GM12801 (cell line): ENCODE results near the gene HSD17B1.

ENCODE experiments used
- CTCF ChIP-seq: IDR thresholded peaks from one replicate; pipeline ENCODE4 v1.5.1; 2011; ENCODE audit warnings: control low read depth; ENCODE audit not compliant: insufficient read length; ENCODE audit errors: extremely low read depth

Gene HSD17B1

GRCh38 chr17:42591411-42591810, 38.7 kb downstream of the HSD17B1 start:
- no peak for TF ChIP-seq CTCF

GRCh38 chr17:42596386-42596785, 43.7 kb downstream of the HSD17B1 start:
- TF ChIP-seq CTCF, result no peak

GRCh38 chr17:42598905-42599304, 46.2 kb downstream of the HSD17B1 start:
- no peak for TF ChIP-seq CTCF

GRCh38 chr17:42603318-42603717, 50.6 kb downstream of the HSD17B1 start:
- no peak for TF ChIP-seq CTCF
